ENCODE results near the gene TXNRD2. TPM values are rescaled to one million over a fixed set of nuclear protein-coding genes. Genes with fewer than 3 reads are reported as not detected.

TXNRD2 gene
- total RNA-seq, 1 experiment from 2014 or later = 19.7 TPM

- ChIA-PET CTCF (no interaction called here), RAD21 (ENCODE audit: low non-redundant PET in 1 of 2, low total read pairs in 2 of 2, uncharacterized antibody in 2 of 2, unreplicated experiment in 2 of 2) (no interaction called here), POLR2A (no interaction called here)
- Histone ChIP-seq H4K20me1 (ENCODE audit: insufficient read depth) (no peaks in the 10 kb centered on the region), H3K9me2 (ENCODE audit: insufficient read depth) (no peaks in the 10 kb centered on the region), H3K79me2 (ENCODE audit: insufficient read depth, low read length) (no peaks in the 10 kb centered on the region), H3K27ac (ENCODE audit: low read depth, low read length) (no peak overlapping the region), H3K9me3 (ENCODE audit: control insufficient read depth in 1 of 2, insufficient read depth in 1 of 2, low read depth in 1 of 2, low read length in 2 of 2) (no peaks in the 10 kb centered on the region), H2AFZ (ENCODE audit: low read depth, low read length, poor library complexity, severe bottlenecking) (no peak overlapping the region), H3K36me3 (ENCODE audit: control insufficient read depth in 1 of 2, insufficient read depth in 2 of 2, low read length in 2 of 2) (no peaks in the 10 kb centered on the region), H3K27me3 (ENCODE audit: insufficient read depth, low read length) (no peaks in the 10 kb centered on the region), H3K4me1 (ENCODE audit: control insufficient read depth in 1 of 2, insufficient read depth in 2 of 2, low read length in 2 of 2) (no peaks in the 10 kb centered on the region), H3K4me3 (replicated peaks in 1 of 2; ENCODE audit: low read depth in 1 of 2, low read length in 2 of 2) (no peak overlapping the region), H3K9ac (ENCODE audit: low read length) (no peak overlapping the region), H3K4me2 (ENCODE audit: low read length) (no peak overlapping the region)
- no TSS peak for BruUV-seq (replicated peaks)
- ATAC-seq = no peak
- no peak for DNase-seq (ENCODE audit: low read depth, low spot score)
- intact Hi-C loops (cut with micrococcal nuclease) = no loop called here
- TF ChIP-seq EZH2phosphoT487 (IDR thresholded peaks at IDR 0.05; ENCODE audit: borderline replicate concordance) (no peak), RAD21 (IDR thresholded peaks at IDR 0.05; ENCODE audit: low read depth) (no peak), JUND (IDR thresholded peaks at IDR 0.05) (no peak), MAX (IDR thresholded peaks at IDR 0.05) (no peak), SRF (IDR thresholded peaks at IDR 0.05; ENCODE audit: low read depth) (no peak), YY1 (IDR thresholded peaks at IDR 0.05; ENCODE audit: extremely low read depth, insufficient replicate concordance, low read depth, low read length) (no peak), EZH2 (IDR thresholded peaks at IDR 0.05) (no peak), EGR1 (IDR thresholded peaks at IDR 0.05; ENCODE audit: low read depth) (no peak), POLR2A (IDR thresholded peaks at IDR 0.05; ENCODE audit: borderline replicate concordance, extremely low read depth, insufficient read depth, insufficient read length) (no peak), ELF1 (IDR thresholded peaks at IDR 0.05; ENCODE audit: borderline replicate concordance, low read depth) (no peak), CEBPB (IDR thresholded peaks at IDR 0.05; ENCODE audit: low read depth) (no peak), CBX3 (IDR thresholded peaks at IDR 0.05; ENCODE audit: low read depth) (no peak), SIN3A (IDR thresholded peaks at IDR 0.05; ENCODE audit: low read depth) (no peak)
- TF ChIP-seq, protein P1, sequence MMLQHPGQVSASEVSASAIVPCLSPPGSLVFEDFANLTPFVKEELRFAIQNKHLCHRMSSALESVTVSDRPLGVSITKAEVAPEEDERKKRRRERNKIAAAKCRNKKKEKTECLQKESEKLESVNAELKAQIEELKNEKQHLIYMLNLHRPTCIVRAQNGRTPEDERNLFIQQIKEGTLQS (IDR thresholded peaks at IDR 0.05) = no peak
- TF ChIP-seq, protein P2, sequence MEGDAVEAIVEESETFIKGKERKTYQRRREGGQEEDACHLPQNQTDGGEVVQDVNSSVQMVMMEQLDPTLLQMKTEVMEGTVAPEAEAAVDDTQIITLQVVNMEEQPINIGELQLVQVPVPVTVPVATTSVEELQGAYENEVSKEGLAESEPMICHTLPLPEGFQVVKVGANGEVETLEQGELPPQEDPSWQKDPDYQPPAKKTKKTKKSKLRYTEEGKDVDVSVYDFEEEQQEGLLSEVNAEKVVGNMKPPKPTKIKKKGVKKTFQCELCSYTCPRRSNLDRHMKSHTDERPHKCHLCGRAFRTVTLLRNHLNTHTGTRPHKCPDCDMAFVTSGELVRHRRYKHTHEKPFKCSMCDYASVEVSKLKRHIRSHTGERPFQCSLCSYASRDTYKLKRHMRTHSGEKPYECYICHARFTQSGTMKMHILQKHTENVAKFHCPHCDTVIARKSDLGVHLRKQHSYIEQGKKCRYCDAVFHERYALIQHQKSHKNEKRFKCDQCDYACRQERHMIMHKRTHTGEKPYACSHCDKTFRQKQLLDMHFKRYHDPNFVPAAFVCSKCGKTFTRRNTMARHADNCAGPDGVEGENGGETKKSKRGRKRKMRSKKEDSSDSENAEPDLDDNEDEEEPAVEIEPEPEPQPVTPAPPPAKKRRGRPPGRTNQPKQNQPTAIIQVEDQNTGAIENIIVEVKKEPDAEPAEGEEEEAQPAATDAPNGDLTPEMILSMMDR (IDR thresholded peaks at IDR 0.05 in 2 of 3, conservative IDR thresholded peaks at IDR 0.05 in 1 of 3; ENCODE audit: borderline replicate concordance in 1 of 3, insufficient read depth in 1 of 3, low read depth in 2 of 3, low read length in 2 of 3) = no peak
Observed at GRCh38 chr22:19873138-19873959, 68.3 kb downstream of the TXNRD2 start.

Measured in HCT116 (cell line).